ENCODE results near the gene ZNF641. TPM values are rescaled to one million over a fixed set of nuclear protein-coding genes. Genes with fewer than 3 reads are reported as not detected.

The ZNF641 gene
- 10 to 100 TPM; 12.6 to 16.2 TPM for total RNA-seq

DNA sequence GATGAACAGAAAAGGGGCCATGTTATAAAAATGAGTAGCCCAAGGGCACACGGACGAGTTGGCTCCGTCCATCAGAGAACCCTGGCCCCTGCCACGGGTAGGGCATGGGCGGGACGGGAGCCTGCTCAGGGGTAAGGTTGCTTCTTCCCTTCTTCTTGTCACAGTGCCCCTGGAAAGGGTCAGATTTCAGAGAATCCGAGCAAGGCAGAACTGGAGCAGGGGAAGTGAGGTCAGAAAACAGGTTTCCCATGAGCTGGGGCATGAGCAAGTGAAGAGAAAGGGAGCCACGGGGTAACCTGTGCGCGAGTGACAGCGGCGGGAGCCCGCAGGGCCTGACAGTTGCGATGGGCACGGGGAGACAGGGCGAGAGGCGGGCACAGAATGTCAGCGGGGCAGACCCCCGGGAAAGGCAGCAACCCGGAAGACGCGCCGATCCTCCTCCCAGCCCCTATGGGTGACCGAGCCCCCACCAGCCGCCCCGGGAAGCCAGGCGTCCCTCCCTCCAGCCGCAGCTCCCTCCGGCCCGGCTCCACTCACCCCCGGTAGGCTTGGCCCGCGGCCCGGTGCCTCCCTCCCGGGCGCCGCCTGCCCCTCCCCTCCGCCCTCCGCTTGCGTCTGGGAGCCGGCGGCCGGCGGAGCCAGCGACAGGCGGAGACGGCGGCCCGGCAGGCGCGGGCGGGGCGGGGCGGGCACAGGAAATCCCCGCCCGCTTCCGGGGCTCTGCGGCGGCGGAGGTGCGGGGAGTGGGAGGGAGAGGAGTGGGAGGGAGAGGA lies at the start of gene ZNF641:
ZNF641 (minus strand) TSS at position 671 of the 773 bp plus-strand sequence. CDS start 2,829 bp downstream, outside the sequence.
- Mint-ChIP-seq H3K4me3 (peak within 1 kb of the TSS; percentile 95), H3K9me3 (ENCODE audit: low read depth) (no peaks in the 10 kb centered on the region), H3K36me3 (peaks cover 19% of the 10 kb centered on the region), H3K27me3 (peaks cover 3% of the 10 kb centered on the region), H3K27ac (peak within 1 kb of the TSS; percentile 82), H3K4me1 (peaks cover 12% of the 10 kb centered on the region)
- CTCF ChIA-PET: interaction anchor here (1.0 kb wide), 1 partner anchor 152 kb away, joined by 3 read pairs; no protein-coding TSS in a partner anchor
- DNase-seq: peak; percentile 85
- ATAC-seq: peak; percentile 93

DNA sequence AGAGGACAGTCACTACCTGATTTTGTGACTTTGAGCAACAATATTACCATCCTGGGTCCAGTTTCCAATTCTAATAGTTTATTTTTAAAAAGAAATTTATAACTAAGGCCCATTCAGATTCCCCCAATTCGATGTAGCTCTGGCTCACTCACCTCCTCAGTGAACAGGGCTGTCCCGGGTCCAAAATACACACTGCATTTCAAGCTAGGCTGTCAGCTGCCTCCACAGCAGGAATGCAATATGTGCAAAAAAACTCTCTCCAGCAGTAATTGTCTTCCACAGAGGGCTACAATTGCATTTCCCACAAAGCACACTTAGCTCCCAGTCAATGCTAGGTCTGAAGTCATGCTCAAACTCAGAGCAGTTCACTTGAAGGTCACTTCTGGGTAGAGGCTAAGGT lies 39.3 kb upstream of the ZNF641 start:
- CTCF ChIA-PET: interaction anchor here (0.6 kb wide), 1 partner anchor 291 kb away, joined by 3 read pairs; no protein-coding TSS in a partner anchor
- Mint-ChIP-seq H3K27me3 (peaks cover 20% of the 10 kb centered on the region), H3K9me3 (ENCODE audit: low read depth) (no peaks in the 10 kb centered on the region), H3K27ac (no peak overlapping the region), H3K4me3 (no peak overlapping the region), H3K4me1 (no peaks in the 10 kb centered on the region), H3K36me3 (no peaks in the 10 kb centered on the region)
- no peak for DNase-seq
- ATAC-seq: no peak

DNA sequence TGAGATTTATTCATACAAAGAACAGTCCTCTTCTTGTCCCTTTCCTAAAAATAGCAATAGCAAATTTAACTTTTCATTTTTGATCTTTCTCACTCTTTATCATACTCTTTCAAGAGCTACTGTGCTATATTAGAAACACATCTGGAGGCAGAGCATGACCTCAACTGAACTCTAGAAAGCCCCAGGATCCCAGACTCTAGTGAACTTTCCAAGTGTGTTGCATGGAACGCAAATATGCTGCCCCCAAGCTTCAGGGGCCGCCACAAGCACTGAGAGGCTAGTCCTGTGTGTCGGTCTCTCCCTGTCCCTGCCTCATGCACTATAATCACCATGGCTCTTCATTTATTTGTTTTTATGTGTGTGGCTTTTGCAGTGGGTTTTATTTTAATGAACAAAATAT lies 38.7 kb upstream of the ZNF641 start:
- H3K9me3 Mint-ChIP-seq (ENCODE audit: low read depth): no peaks in the 10 kb centered on the region
- H3K36me3 Mint-ChIP-seq: no peaks in the 10 kb centered on the region

DNA sequence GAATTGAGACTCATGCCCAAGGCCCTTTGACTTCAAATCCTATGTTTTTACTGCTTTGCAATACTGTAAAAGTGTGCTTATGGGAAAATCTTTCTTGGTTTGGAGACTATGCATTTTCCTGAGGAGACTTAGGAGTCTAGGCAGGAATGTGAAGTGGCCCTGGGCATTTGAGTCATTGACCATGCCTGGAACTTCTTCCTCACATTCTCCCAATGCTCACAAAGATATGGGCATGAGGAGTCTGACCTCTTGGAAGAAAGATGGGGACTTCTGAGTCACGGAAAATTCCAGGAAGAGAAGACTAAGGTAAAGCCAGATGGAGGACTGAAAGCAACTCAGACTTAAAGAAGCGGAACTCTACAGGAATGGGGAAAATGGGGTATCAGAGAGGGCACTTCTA lies 38.2 kb upstream of the ZNF641 start:
- DNase-seq (no peak), ATAC-seq (no peak)
- Mint-ChIP-seq H3K4me1 (no peaks in the 10 kb centered on the region), H3K9me3 (ENCODE audit: low read depth) (no peaks in the 10 kb centered on the region), H3K27ac (no peak overlapping the region), H3K27me3 (peaks cover 20% of the 10 kb centered on the region), H3K4me3 (no peak overlapping the region), H3K36me3 (no peaks in the 10 kb centered on the region)
- CTCF ChIA-PET: no interaction called here

More for the DNA sequence above, 38.7 kb upstream of the ZNF641 start:
- Mint-ChIP-seq H3K4me1 (no peaks in the 10 kb centered on the region), H3K4me3 (no peak overlapping the region), H3K27me3 (peaks cover 20% of the 10 kb centered on the region), H3K27ac (no peak overlapping the region)
- DNase-seq (no peak), ATAC-seq (no peak)
- CTCF ChIA-PET: no interaction called here

DNA sequence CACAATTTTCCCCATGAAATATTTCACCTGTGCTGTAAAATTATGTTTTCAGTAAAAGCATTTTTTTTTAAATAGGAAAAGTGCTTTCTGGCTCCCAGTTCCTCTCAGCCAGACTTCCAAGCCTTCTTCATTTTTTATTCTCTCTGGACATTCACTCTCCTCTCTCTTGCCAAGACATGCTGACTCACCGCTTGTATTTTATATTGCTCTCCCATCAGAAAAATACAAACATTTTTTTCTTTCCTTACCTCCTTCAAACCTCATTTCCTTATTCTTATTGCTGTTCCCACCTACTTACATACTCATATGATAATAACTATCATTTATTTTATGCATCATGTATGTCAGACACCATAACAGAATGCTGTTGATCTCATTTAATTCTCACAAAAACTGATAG lies 37.7 kb upstream of the ZNF641 start:
- ATAC-seq: no peak
- no peak overlapping the region for H3K27ac Mint-ChIP-seq
- H3K9me3 Mint-ChIP-seq (ENCODE audit: low read depth): no peaks in the 10 kb centered on the region
- CTCF ChIA-PET: no interaction called here
- H3K27me3 Mint-ChIP-seq: peaks cover 22% of the 10 kb centered on the region
- no peaks in the 10 kb centered on the region for H3K4me1 Mint-ChIP-seq
- H3K36me3 Mint-ChIP-seq: no peaks in the 10 kb centered on the region
- no peak overlapping the region for H3K4me3 Mint-ChIP-seq
- no peak for DNase-seq

DNA sequence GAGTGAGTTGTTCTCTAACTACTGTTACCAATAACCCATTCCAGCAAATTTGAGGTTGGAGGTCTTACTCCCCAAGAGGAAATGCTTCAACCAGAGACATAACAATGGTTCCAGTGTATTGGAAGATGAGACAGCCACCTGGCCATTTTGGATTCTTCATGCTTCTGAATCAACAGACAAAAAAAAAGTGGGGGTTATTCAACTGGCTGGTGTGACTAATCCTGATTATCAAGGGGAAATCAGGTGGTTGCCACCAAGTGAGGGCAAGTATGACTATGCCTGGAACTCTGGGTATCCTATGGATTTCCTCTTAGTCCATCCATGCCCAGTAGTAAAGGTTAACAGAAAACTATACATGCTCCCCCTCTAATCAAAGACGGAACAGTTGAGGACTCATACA lies 29.9 kb upstream of the ZNF641 start:
- H3K27ac Mint-ChIP-seq: no peak overlapping the region
- H3K4me3 Mint-ChIP-seq: no peak overlapping the region
- no peaks in the 10 kb centered on the region for H3K9me3 Mint-ChIP-seq (ENCODE audit: low read depth)
- H3K36me3 Mint-ChIP-seq: no peaks in the 10 kb centered on the region
- CTCF ChIA-PET: no interaction called here
- DNase-seq: no peak
- H3K4me1 Mint-ChIP-seq: no peaks in the 10 kb centered on the region
- H3K27me3 Mint-ChIP-seq: peaks cover 18% of the 10 kb centered on the region
- ATAC-seq: no peak

DNA sequence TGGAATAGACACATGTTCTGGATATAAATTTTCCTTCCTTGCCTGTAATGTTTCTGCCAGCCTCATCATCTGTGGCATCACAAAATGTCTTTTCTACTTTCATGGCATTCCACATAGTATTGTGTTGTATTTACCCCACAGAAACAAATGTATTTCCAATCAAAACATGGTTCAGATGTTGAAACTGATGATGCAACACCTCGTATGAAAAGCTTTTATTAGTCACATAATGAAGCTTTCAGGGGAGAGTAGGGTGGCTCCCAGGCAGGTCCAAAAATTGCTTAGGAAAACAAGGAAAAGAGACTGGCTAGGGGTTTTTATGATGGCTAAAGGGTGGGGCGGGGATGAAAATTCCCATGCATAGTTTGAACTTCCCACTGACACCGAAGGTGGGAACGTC lies 29.1 kb upstream of the ZNF641 start:
- H3K9me3 Mint-ChIP-seq (ENCODE audit: low read depth): no peaks in the 10 kb centered on the region

DNA sequence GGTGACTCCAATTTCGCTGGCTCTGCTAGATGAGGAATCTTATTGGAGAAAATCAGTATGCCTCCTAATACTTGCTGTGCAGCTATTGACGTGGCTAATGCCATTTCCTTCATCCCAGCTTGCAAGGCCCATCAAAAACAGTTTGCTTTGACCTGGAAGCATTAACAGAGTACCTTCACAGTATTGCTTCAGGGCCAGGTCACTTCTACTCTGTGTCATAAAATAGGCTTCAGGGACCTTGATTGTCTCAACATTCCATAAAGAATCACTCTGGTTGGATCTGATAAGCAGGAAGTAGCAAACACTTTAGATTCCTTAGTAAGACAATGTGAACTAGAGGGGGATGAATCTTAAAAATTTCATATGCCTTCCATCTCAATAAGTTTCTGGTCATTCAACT lies 26.9 kb upstream of the ZNF641 start:
- Mint-ChIP-seq H3K4me1 (no peaks in the 10 kb centered on the region), H3K9me3 (ENCODE audit: low read depth) (no peaks in the 10 kb centered on the region), H3K36me3 (no peaks in the 10 kb centered on the region), H3K27me3 (peaks cover 11% of the 10 kb centered on the region), H3K4me3 (no peak overlapping the region), H3K27ac (no peak overlapping the region)
- CTCF ChIA-PET: no interaction called here
- no peak for ATAC-seq
- no peak for DNase-seq

More for the DNA sequence above, 29.1 kb upstream of the ZNF641 start:
- no peaks in the 10 kb centered on the region for H3K4me1 Mint-ChIP-seq
- no peak overlapping the region for H3K27ac Mint-ChIP-seq
- H3K27me3 Mint-ChIP-seq: peaks cover 18% of the 10 kb centered on the region
- no peak overlapping the region for H3K4me3 Mint-ChIP-seq
- H3K36me3 Mint-ChIP-seq: no peaks in the 10 kb centered on the region
- DNase-seq (no peak), ATAC-seq (no peak)
- CTCF ChIA-PET: no interaction called here

DNA sequence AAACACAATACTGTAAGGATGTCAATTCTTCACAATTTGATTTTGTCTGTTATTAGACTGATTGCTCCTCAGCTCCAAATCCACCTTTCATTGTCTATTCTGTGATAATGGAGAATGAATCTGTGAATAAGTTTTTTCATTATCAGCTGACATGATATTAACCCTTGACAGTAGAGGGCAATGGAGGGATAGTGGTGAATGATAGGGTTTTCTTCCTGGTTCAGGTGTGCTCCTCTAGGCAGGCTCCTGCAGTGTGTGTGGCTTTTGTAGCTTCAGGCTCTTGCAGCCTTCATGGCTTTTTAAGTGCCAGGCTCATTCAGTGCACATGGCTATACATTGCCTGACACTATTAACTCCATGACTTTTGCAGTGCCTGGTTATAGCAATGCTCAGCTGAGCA lies 23.4 kb upstream of the ZNF641 start:
- no peaks in the 10 kb centered on the region for H3K36me3 Mint-ChIP-seq
- ATAC-seq: no peak
- H3K4me3 Mint-ChIP-seq: no peak overlapping the region
- H3K9me3 Mint-ChIP-seq (ENCODE audit: low read depth): no peaks in the 10 kb centered on the region
- no peaks in the 10 kb centered on the region for H3K4me1 Mint-ChIP-seq
- CTCF ChIA-PET: no interaction called here
- peaks cover 14% of the 10 kb centered on the region for H3K27me3 Mint-ChIP-seq
- DNase-seq: no peak
- H3K27ac Mint-ChIP-seq: no peak overlapping the region

DNA sequence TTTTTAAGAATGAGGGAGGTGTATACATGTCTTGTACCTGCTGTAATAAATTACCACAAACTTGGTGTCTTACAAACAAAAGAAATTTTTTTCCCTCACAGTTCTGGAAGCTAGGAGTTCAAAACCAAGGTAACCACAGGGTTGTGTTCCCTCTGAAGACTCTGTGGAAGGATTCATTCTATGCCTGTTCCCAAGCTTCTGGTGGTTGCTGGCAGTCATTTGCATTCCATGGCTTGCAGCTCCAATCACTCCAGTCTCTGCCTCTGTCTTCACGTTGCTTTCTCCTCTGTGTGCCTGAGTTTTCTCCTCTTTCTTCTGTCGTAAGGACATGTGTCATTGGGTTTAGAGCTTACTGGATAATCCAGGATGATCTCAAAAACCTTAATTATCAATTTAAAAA lies 15.4 kb upstream of the ZNF641 start:
- Mint-ChIP-seq H3K9me3 (ENCODE audit: low read depth) (no peaks in the 10 kb centered on the region), H3K36me3 (no peaks in the 10 kb centered on the region), H3K27ac (no peak overlapping the region), H3K4me3 (no peak overlapping the region), H3K4me1 (no peaks in the 10 kb centered on the region), H3K27me3 (peaks cover 19% of the 10 kb centered on the region)
- no peak for ATAC-seq
- CTCF ChIA-PET: interaction anchor here (1.2 kb wide), 1 partner anchor 10 kb away, joined by 3 read pairs; no protein-coding TSS in a partner anchor
- DNase-seq: no peak

DNA sequence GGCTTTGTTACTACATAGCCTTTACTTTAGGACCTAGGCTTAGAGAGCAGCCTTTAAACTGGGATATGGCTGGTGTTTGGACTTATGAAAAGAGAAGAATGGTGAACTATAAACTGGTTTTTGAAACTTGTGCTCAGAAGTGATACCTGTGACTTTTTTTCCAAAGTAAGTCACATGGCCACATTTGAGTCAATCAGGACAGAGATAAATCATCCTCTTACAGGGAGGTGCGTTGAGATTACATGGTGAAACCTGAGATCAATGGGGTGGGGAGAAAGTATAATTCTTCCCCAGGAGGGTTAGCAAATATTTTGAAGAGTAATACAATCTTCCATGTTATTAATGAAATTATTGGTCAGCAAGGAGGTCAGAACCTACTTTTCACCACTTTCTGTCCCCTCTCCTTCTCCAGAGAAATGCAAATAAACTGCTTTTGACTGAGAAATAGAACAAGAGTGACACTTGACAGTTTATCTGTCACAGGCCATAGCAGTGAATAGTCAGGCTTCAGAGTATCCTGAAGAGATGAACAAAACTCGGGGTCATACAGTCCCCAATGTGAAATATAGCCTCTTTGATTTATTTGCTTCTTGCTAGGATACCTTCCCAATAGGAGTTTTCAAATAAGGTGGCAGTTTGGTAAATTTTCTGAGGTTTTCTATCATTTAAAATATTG lies 11.1 kb upstream of the ZNF641 start:
- ATAC-seq (no peak), DNase-seq (no peak)
- no peak overlapping the region for H3K4me3 Mint-ChIP-seq
- H3K27me3 Mint-ChIP-seq: peaks cover 5% of the 10 kb centered on the region
- H3K36me3 Mint-ChIP-seq: no peaks in the 10 kb centered on the region
- no peak overlapping the region for H3K27ac Mint-ChIP-seq
- CTCF ChIA-PET: no interaction called here
- no peaks in the 10 kb centered on the region for H3K9me3 Mint-ChIP-seq (ENCODE audit: low read depth)
- H3K4me1 Mint-ChIP-seq: no peaks in the 10 kb centered on the region

DNA sequence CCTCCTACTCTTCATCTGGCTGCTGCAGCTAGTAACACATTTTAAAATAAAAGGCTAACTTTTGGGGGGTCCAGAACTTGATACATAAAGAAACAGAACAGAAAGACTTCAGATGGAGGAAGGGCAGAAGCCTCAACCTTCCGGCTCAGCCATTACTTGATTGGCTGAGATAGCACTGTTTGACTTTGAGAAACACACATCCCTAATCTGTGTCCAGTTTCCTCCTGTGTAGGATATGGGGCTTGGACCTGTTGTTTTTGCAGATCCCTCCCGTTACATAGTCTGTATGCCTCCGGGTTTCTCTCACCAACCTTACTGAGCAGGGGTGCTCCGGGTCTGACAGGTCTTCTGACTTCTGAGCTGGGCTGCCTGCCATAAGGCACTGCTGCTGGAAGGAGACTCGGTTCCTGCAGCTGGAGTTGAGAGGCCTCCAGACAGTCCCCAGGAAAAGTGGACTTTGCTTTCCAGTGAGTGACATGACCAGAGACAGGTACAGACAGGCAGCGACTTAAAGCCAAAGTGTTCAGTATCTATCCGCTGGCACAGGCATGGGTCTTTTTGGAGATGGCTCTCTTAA lies 8.3 kb upstream of the ZNF641 start:
- Mint-ChIP-seq H3K27me3 (no peaks in the 10 kb centered on the region), H3K9me3 (ENCODE audit: low read depth) (no peaks in the 10 kb centered on the region), H3K4me1 (no peaks in the 10 kb centered on the region), H3K27ac (no peak overlapping the region), H3K36me3 (no peaks in the 10 kb centered on the region), H3K4me3 (no peak overlapping the region)
- CTCF ChIA-PET: no interaction called here
- DNase-seq (no peak), ATAC-seq (no peak)

DNA sequence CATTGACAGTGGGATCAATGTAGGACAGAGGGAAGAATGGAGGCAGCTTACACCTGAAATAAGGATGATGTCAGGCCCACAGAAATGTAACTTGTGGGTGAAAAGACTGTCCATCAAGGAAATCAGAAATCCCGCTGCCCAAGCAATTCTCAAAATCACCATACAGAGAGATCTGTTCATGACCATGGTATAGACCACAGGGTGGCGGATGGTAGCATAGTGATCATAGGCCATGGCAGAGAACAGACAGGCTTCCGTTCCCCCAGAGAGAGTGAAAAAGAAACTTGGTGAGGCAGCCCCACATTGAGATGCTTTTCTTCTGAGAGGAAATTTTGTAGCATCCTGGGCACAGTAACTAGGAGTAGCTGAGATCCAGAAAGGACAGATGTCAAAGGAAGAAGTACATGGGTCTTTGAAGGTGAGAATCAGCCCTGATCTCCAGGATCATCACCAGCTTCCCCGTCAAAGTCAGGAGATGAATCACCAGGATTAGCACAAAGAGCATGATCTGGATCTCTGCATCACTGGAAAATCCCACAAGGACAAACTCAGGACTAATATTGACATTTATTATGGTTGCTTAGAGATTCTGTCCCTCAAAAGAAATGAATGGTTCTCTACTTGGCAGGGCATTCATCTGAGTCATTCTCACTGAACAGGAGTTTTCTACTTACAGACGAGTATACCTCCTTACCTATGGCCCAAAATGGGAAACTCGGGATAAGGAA lies 5.5 kb upstream of the ZNF641 start:
- DNase-seq: no peak

More for the DNA sequence above, 5.5 kb upstream of the ZNF641 start:
- Mint-ChIP-seq H3K4me1 (no peaks in the 10 kb centered on the region), H3K27me3 (peaks cover 3% of the 10 kb centered on the region), H3K36me3 (no peaks in the 10 kb centered on the region), H3K4me3 (no peak overlapping the region), H3K9me3 (ENCODE audit: low read depth) (no peaks in the 10 kb centered on the region), H3K27ac (no peak overlapping the region)
- ATAC-seq: no peak
- CTCF ChIA-PET: interaction anchor here (0.8 kb wide), 1 partner anchor 9 kb away, joined by 3 read pairs; no protein-coding TSS in a partner anchor

Data from activated CD8-positive, alpha-beta memory T cell treated with anti-CD3 and anti-CD28 coated beads, Interleukin-2, amount 10 ng/mL, durations not matched to agents 7 days and 5 days (primary cell).